K562 (cell line): ENCODE data around the gene KRTAP9-4. TPM values are rescaled to one million over a fixed set of nuclear protein-coding genes. Genes with fewer than 3 reads are reported as not detected.
"Not testable (repeated sequence)": the region's sequence is repeated elsewhere in the genome, so short reads cannot be mapped to it uniquely, and the experiment has no call there.

ENCODE experiments used
- ATAC-seq: fragments of 200-7000 bp; cut with Tn5 transposase; 3 replicates; pipeline ENCODE4 v1.9.1; 2020; ENCODE audit warnings: moderate library complexity
- BruUV-seq: library from RNA; stranded (reverse); fragments of 400-500 nt; replicated peaks from 2 replicates; lab custom pipeline; 2021; lab: Mats Ljungman, UMichigan
- CTCF ChIA-PET: fragments of 300-600 bp; formaldehyde crosslinking; extraction: SDS; loops from one replicate; lab custom pipeline; 2021; ENCODE audit warnings: low intra/inter-chr PET ratio; lab: Yijun Ruan, JAX
- POLR2A ChIA-PET: fragments of 300-600, 350-650 bp; sonication (Branson Sonifier 250); formaldehyde crosslinking; extraction: SDS; loops from one replicate; lab custom pipeline; 2021; ENCODE audit warnings: antibody characterized with exemption, inconsistent platforms; lab: Yijun Ruan, JAX
- DNase-seq, 4 experiments: peaks; one replicate each; pipeline versions ENCODE4 v3.0.0 to v3.0.0-alpha.2; 2011 to 2018; ENCODE audit warnings: low spot score in 3 of 4, mixed read lengths in 3 of 4; ENCODE audit errors: extremely low read depth in 1 of 4
- FAIRE-seq: peaks from 2 replicates; lab custom pipeline; 2011; peaks lifted over from hg19 to GRCh38; lab: Jason Lieb, UNC
- H2AFZ ChIP-seq: 2 replicates; pipeline ENCODE4 v1.6.0; 2011; ENCODE audit warnings: low read depth, low read length, control low read depth, inconsistent platforms
- H3K27ac ChIP-seq: fragments of 200-600 bp; 3 replicates; pipeline ENCODE4 v1.8.0; 2011; ENCODE audit warnings: low read depth, mild to moderate bottlenecking, control low read depth, inconsistent platforms, low read length, moderate library complexity, mixed read lengths; ENCODE audit errors: extremely low read depth
- H3K27me3 ChIP-seq, 2 experiments: fragments of 300-600 bp in 1 of 2; 2 replicates in 1 of 2; 3 replicates in 1 of 2; pipeline versions ENCODE4 v1.6.0 to v1.8.0; 2011; ENCODE audit warnings: inconsistent platforms in 2 of 2, low read length in 2 of 2, mild to moderate bottlenecking in 1 of 2, mixed read lengths in 1 of 2, moderate library complexity in 1 of 2; ENCODE audit not compliant: control insufficient read depth in 2 of 2, insufficient read depth in 2 of 2
- H3K36me3 ChIP-seq: fragments of 300-600 bp; 3 replicates; pipeline ENCODE4 v1.8.0; 2011; ENCODE audit warnings: mild to moderate bottlenecking, low read length, inconsistent platforms; ENCODE audit not compliant: control insufficient read depth, insufficient read depth
- H3K4me1 ChIP-seq, 2 experiments: fragments of 200-600 bp in 1 of 2; replicated peaks in 1 of 2; 2 replicates in 1 of 2; 3 replicates in 1 of 2; pipeline versions ENCODE4 v1.5.1 to v1.8.0; 2011; ENCODE audit warnings: inconsistent platforms in 2 of 2, low read length in 2 of 2, mild to moderate bottlenecking in 1 of 2, mixed read lengths in 1 of 2, moderate library complexity in 1 of 2; ENCODE audit not compliant: control insufficient read depth in 2 of 2, insufficient read depth in 2 of 2
- H3K4me2 ChIP-seq: 2 replicates; pipeline ENCODE4 v1.6.1; 2011; ENCODE audit warnings: low read length, control low read depth, inconsistent platforms, mixed read lengths; ENCODE audit not compliant: insufficient read depth
- H3K4me3 ChIP-seq: fragments of 200-600 bp; sonication (generic), shearing (Covaris generic); 2 replicates; pipeline ENCODE4 v1.5.1; 2016; ENCODE audit warnings: control low read depth, inconsistent platforms
- H3K79me2 ChIP-seq: fragments of 200-600 bp; 3 replicates; pipeline ENCODE4 v1.8.0; 2011; ENCODE audit warnings: low read length, inconsistent platforms; ENCODE audit not compliant: control insufficient read depth, insufficient read depth
- H3K9ac ChIP-seq, 2 experiments: 2 replicates each; pipeline versions ENCODE4 v1.6.0 to v1.6.1; 2011; ENCODE audit warnings: low read depth in 2 of 2, low read length in 2 of 2, control low read depth in 1 of 2, inconsistent platforms in 1 of 2, mild to moderate bottlenecking in 1 of 2, mixed read lengths in 1 of 2; ENCODE audit not compliant: insufficient read depth in 1 of 2
- H3K9me1 ChIP-seq: one replicate; pipeline ENCODE4 v1.6.0; 2011; ENCODE audit warnings: inconsistent platforms, mild to moderate bottlenecking, low read length, moderate library complexity; ENCODE audit not compliant: control insufficient read depth, insufficient read depth
- H3K9me3 ChIP-seq: replicated peaks from 2 replicates; pipeline ENCODE4 v1.5.1; 2011; ENCODE audit warnings: low read depth, low read length, inconsistent platforms; ENCODE audit not compliant: control insufficient read depth, insufficient read depth
- H4K20me1 ChIP-seq: replicated peaks from 2 replicates; pipeline ENCODE4 v1.6.1; 2011; ENCODE audit warnings: low read length, inconsistent platforms, mixed read lengths; ENCODE audit not compliant: control insufficient read depth, insufficient read depth
- MTA3 ChIP-seq: fragments of 450-650 bp; formaldehyde crosslinking; IDR thresholded peaks from 2 replicates; pipeline ENCODE4 v1.6.1; 2017; ENCODE audit warnings: mild to moderate bottlenecking, borderline replicate concordance
- SAFB2 ChIP-seq: fragments of 200-400 bp; formaldehyde crosslinking; IDR thresholded peaks from 2 replicates; pipeline ENCODE4 v1.6.1; 2018; ENCODE audit warnings: borderline replicate concordance, low read length, low read depth, moderate library complexity; ENCODE audit not compliant: severe bottlenecking
- SUPT5H ChIP-seq: fragments of 450-650 bp; IDR thresholded peaks from 2 replicates; pipeline ENCODE4 v1.6.1; 2016
- WGBS: fragments of 100-300 bp; shearing (Covaris generic); methylation state at CpG from one replicate; pipeline ENCODE4 v1.1.6; 2016; ENCODE audit warnings: low coverage, mixed read lengths; ENCODE audit not compliant: insufficient coverage; ENCODE audit errors: missing lambda C conversion rate; 5-methylcytosine and 5-hydroxymethylcytosine counted together
- in situ Hi-C: fragments of 300-500 bp; cut with MboI; formaldehyde crosslinking; loops from 4 replicates; pipeline ENCODE4 v1.15.0; 2018; ENCODE audit warnings: inconsistent platforms, mixed read lengths
- intact Hi-C: fragments of 100-400 bp; cut with micrococcal nuclease; formaldehyde crosslinking; loops from 2 replicates; pipeline ENCODE4 v1.14.2; 2022
- polyA plus RNA-seq, 8 experiments: library from polyadenylated mRNA; depleted of rRNA in 4 of 8; stranded (reverse) in 5 of 8; unstranded in 3 of 8; fragments of >200 nt; fragmentation: Nextera tagmentation in 2 of 8; fragmentation: Illumina TruSeq in 1 of 8; extraction: Ambion mirVana in 2 of 8; extraction: Trizol in 1 of 8; gene quantifications; 2 replicates each; pipeline versions ENCODE4 v1.2.1 to v1.2.3, GENCODE V29; 2011 to 2014; ENCODE audit warnings: inconsistent platforms in 1 of 8, missing spikeins in 1 of 8
- total RNA-seq, 7 experiments: library from RNA; depleted of rRNA in 6 of 7; stranded (reverse); fragments of >200 nt in 6 of 7; fragmentation: Illumina TruSeq in 2 of 7; extraction: Trizol in 2 of 7; gene quantifications; 2 replicates each; pipeline versions ENCODE4 v1.2.1 to v1.2.3, GENCODE V29; 2011 to 2021; ENCODE audit warnings: low replicate concordance in 1 of 7
- TF ChIP-seq, protein P1 (sequence below): fragments of 250-450 bp; sonication (Bioruptor Pico); IDR thresholded peaks from 2 replicates; pipeline ENCODE4 v1.5.1; 2021; ENCODE audit warnings: mild to moderate bottlenecking

Gene KRTAP9-4
- total and polyA plus RNA-seq, 9 of the 15 experiments (the other 6 are each of a cell fraction or from before 2014, with no cell fraction given): not detected

DNA sequence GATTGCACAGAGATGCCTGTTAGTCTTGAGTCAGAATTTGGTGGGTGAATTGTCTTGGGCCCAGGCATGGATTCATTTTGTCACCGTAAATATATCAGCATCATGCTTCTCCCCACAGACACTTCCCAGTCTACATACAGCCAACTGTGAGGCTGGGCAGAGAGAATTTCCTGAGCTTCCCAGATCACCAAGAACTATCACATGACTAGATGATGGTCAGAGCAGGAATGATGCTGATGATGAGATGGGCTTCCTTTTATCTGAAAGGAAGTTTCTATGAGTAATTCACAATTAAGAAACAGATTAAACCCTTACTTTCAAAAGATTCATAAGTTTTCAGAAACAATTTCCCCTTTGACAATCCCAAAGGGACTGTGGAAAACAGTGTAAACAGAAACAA is 5.4 kb downstream of the KRTAP9-4 start (continued):
- TF ChIP-seq, protein P1, sequence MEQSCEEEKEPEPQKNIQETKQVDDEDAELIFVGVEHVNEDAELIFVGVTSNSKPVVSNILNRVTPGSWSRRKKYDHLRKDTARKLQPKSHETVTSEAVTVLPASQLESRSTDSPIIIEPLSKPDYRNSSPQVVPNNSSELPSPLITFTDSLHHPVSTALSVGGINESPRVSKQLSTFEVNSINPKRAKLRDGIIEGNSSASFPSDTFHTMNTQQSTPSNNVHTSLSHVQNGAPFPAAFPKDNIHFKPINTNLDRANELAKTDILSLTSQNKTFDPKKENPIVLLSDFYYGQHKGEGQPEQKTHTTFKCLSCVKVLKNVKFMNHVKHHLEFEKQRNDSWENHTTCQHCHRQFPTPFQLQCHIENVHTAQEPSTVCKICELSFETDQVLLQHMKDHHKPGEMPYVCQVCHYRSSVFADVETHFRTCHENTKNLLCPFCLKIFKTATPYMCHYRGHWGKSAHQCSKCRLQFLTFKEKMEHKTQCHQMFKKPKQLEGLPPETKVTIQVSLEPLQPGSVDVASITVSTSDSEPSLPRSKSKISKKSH (CRISPR knock-in tag): no peak
- TF ChIP-seq SUPT5H: no peak
- no peak for TF ChIP-seq SAFB2
- no peak for TF ChIP-seq MTA3

DNA sequence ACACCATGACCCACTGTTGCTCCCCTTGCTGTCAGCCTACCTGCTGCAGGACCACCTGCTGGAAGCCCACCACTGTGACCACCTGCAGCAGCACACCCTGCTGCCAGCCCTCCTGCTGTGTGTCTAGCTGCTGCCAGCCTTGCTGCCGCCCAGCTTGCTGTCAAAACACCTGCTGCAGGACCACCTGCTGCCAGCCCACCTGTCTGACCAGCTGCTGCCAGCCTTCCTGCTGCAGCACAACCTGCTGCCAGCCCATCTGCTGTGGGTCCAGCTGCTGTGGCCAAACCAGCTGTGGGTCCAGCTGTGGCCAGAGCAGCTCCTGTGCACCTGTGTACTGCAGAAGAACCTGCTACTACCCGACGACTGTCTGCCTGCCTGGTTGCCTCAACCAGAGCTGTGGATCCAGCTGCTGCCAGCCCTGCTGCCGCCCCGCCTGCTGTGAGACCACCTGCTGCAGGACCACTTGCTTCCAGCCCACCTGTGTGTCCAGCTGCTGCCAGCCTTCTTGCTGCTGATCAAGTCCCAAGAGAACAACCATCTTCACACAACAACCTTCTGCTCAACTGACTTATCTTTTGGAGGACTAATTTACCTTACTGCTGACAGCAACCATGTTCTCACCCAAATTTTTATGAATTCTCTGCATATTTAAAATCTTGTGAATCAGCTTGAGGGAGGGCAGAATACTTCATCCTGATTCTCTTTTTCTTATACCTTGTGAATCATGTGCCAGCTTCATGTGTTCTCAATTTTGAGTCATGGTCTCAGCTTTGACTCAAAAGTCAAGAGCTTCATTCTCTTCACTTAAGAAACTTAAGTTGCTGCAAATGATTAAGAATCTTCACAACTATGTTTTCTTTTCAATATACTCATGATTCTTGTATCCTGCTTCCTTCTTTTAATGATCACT is 6.1 kb downstream of the KRTAP9-4 start, which contains the start of gene KRTAP9-9:
Gene KRTAP9-9 (plus strand): TSS at position 4 of the 910 bp plus-strand sequence.
- CTCF ChIA-PET: interaction anchor here (0.6 kb wide), 1 partner anchor 53 kb away, joined by 3 read pairs; the partner anchor contains the start of gene KRTAP16-1
- H3K9me3 ChIP-seq, H3K9me1 ChIP-seq, H2AFZ ChIP-seq, BruUV-seq, POLR2A ChIA-PET, H3K4me3 ChIP-seq, H3K36me3 ChIP-seq, H3K9ac ChIP-seq, intact Hi-C loops, in situ Hi-C loops, H3K79me2 ChIP-seq, H3K27me3 ChIP-seq, H3K27ac ChIP-seq, ATAC-seq, H3K4me1 ChIP-seq, H4K20me1 ChIP-seq, H3K4me2 ChIP-seq: not testable (repeated sequence)
- WGBS: 2% methylated on average over 5 of the region's 5 CpGs
- peak in 1 of 4 experiments; percentile 0 for DNase-seq
- FAIRE-seq: peak; percentile 35
